GM18870 (cell line): ENCODE data around the gene B4GALNT4.
"Not testable (repeated sequence)": the region's sequence is repeated elsewhere in the genome, so short reads cannot be mapped to it uniquely, and the experiment has no call there.

Experiments used
- ATAC-seq: cut with Tn5 transposase; IDR thresholded peaks from one replicate; pipeline ENCODE4 v1.9.1; 2021; ENCODE audit warnings: moderate library complexity; ENCODE audit not compliant: unreplicated experiment

Gene B4GALNT4

DNA sequence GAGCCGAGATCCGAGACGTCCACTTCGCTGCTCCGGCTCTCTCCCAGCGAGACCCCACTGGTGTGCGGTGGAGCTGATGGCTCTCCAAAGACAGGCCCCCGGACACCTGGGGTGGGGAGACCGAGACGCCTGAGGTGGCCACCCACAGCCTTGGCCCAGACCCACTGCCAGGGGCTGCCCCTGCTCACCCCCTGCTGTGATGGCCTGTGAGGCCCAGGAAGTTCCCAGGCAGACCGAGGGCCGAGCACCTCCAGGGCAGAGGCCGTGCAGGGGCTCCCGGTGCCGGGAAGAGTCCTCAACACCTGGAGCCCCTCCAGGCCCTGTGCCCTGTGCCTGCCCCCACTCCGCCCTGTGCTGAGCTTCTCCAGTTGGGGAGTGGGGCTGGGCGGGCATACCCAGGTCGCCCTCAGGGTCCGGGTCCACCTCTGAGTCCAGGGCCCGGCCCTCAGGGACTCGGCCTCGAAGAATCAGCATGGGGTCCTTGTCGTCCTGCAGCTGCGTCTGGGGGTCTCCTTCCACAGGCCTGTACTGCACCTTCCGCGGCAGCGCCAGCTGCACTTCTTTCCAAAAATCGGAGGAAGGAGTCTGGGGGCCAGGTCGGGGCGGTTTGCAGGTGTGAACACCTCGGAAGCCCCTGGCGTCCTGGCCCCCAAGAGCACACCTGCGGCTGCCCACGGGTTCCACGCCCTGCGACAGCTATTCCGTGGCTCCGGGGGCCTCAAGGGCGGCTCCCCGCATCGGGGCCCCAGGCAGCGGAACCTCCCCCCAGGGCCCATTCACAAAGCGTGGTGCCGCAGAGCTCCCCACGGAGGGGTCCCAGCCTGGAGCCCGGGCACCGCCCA lies 36.9 kb downstream of the B4GALNT4 start:
- ATAC-seq: no peak

DNA sequence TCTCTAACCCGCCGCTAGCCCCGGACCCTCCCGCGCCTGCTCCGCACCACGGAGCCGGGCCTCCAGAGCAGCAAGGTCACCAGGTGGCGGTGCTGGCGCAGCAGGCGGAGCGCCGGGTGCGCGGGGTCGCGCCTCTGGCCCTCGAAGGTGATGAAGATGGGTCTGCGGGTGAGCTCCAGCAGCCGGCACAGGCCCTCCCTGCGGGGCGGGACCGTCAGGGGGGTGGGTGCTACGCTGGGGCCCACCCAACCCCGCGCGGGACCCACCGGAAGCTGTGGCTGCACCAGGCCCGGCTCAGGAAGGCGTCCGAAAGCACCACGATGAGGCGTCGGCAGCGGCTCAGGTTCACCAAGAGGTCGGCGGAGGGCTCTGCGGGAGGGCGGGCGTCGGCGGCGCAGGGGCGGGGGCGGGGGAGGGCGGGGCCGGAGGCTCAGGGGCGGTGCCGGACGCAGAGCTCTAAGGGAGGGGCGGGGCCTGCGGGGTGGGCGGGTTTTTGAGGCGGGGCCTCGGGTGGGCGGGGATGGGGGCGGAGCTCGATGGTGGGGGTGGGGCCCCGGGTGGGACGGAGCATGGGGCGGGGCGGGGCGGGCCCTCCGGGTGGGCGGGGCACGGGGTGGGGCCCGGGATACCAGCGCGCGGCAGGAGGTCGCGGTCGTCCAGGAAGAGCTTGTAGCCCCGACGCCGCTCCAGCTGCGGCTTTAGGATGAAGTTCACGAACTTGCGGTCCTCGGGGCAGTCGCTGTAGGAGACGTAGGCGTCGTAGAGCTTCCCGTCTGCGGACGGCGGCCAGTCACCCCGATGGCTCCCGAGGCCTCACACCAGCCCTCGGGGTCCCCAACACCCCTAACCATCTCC lies 37.7 kb downstream of the B4GALNT4 start:
- ATAC-seq: no peak

DNA sequence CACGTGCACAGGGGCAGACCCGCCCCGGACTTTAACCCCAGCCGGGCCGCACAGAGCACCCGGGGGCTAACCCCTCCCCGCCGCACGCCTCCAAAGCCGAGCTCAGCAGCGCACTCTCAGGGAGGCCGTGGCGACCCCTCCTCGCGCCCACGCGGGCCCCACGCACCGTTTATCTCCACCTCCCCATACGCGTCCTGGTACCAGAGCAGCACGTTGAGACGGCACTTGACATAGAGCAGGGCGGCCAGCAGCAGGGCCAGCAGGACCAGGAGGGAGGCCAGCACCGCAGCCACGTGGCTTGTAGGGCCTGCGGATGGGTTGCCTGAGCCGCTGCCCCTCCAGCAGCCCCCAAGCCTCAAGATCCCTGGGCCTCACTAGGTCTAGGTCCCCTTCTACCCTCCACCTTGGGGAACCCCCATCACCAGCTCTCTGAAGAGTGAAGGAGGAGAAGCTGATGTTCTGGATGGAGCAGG lies 38.4 kb downstream of the B4GALNT4 start:
- ATAC-seq: no peak

DNA sequence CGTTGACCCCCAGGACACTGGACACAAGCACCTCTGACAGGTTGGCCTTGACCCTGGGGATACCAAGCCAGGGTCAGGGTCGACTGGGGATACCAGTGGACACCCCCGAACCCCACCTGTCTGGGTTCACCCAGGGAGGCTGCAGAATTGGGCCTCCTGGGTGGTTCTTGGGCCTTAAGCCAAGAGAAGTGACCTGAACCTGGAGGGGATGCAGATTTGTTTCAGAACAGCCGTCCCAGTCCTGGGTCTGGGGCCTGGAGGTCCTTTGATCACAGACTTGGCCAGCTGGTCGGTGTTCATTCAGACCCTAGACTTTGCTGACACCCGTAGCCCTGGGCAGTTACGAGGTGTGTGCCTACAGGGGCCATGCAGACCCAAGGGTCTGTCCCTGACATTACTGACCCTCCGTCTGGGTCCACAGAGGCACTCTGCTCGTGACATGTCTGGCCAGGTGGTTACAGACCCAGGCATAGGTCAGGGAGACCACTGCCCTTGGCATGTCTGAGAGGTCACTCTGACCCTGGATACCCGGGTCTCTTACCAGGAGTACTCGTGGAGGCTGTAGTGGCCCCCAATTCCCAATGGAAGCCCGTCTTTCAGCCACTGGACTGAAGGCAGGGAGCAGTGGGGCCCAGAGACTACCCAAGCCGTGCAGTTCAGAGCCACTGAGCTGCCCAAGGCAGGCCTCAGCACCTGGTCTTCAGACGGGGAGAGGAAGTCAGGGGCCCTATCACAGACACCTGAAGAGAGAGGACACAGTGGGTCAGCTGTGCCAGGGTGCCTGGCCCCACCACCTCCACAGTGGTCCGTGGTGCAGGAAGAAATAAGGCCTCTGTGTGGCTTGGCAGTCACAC lies 39.1 kb downstream of the B4GALNT4 start:
- ATAC-seq: no peak

DNA sequence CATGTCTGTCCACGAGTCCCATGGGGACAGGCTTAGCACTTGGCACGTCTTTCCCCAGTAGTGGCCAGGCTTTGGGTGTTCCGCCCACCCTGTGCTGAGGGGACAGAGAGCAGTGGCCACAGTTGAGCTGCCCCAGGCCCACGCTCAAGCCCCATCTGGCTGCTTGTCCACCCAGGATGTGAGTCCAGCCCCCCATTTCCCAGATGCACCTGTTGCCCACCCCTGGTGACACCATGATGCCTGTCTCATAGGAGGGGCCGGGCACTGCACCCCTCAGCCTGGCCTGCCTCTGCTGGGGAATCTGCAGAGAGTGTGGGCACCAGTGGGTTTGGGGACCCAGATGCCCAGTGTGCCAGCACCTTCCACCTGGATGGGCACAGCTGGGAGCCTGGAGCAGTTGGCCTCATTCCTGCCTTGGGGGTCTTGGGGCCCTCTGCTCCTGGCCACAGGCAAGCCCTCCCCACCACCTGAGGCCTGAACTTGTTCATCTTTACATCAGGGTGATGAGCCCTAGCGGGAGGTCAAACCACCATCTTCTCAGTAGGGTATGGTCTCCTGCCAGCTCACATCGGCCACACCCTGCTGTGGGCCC lies 39.8 kb downstream of the B4GALNT4 start:
- ATAC-seq: no peak

DNA sequence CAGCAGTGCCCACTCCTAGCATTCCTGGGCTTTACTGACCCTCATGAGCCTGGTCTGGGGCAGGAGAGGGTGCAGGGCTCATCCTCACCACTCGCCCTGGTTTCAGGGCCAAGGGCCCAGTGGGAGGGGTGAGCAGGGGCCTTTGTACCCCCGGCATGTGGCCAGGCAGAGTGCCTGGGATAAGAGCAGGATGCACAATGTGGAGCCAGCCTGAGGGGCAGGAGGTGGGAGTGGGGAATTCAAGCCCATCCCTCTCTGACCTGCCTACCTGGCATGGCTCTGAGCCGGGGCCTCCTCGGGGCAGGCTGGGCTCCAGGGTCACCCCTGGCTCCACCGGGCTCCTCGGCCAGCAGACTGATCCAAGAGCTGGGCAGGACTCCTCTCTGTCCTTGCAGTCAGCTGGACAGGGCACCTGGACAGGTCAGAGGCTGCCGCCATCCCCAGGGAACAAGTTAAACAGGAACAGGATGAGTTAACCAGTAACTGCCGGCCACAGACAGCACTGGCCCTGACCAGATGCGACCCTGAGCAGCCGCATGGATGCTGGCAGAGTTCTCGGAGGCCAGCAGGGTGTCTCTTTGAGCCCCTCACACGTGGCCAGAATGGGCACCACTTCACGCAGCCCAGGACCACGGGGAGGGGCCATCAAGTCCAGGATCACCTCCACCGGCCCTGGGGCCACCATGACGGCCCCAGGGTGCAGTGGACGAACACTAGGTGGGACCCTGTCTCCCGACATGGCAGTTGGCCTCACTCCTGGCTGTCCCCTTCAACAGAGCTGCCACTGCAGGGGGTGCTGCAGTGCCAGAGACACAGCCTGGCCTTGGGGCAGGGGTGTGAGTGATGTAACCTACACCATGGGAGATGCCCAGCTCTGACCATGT lies 40.5 kb downstream of the B4GALNT4 start:
- no peak for ATAC-seq

DNA sequence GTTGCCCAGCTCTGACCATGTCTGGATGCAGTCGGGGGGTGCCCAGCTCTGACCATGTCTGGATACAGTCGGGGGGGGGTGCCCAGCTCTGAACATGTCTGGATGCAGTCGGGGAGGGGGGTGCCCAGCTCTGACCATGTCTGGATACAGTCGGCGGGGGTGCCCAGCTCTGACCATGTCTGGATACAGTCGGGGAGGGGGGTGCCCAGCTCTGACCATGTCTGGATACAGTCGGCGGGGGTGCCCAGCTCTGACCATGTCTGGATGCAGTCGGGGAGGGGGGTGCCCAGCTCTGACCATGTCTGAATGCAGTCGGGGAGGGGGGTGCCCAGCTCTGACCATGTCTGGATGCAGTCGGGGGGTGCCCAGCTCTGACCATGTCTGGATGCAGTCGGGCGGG lies 41.4 kb downstream of the B4GALNT4 start:
- ATAC-seq: not testable (repeated sequence)

DNA sequence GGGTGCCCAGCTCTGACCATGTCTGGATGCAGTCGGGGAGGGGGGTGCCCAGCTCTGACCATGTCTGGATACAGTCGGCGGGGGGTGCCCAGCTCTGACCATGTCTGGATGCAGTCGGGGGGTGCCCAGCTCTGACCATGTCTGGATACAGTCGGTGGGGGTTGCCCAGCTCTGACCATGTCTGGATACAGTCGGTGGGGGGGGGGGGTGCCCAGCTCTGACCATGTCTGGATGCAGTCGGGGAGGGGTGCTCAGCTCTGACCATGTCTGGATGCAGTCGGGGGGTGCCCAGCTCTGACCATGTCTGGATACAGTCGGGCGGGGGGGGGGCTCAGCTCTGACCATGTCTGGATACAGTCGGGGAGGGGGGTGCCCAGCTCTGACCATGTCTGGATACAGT lies 42.2 kb downstream of the B4GALNT4 start:
- ATAC-seq: not testable (repeated sequence)

DNA sequence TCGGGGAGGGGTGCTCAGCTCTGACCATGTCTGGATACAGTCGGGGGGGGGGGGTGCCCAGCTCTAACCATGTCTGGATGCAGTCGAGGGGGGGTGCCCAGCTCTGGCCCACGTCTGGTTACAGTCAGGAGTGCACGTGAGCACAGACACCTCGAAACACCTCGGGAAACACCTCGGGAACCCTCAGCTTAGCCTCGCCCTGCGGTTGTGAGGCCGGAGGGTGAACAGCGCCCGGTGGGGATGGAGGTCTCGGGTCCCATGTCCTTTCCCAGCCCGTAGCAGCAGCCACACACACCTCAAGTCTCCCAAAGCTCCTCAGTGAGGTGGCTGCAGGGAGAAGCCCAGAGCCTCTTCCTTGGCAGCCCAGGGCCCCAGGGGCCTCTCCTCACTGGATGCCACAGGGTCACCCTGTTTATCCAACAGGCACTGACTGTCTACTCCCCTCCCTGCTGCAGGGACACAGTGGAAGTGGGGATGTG lies 43.4 kb downstream of the B4GALNT4 start:
- ATAC-seq: no peak

DNA sequence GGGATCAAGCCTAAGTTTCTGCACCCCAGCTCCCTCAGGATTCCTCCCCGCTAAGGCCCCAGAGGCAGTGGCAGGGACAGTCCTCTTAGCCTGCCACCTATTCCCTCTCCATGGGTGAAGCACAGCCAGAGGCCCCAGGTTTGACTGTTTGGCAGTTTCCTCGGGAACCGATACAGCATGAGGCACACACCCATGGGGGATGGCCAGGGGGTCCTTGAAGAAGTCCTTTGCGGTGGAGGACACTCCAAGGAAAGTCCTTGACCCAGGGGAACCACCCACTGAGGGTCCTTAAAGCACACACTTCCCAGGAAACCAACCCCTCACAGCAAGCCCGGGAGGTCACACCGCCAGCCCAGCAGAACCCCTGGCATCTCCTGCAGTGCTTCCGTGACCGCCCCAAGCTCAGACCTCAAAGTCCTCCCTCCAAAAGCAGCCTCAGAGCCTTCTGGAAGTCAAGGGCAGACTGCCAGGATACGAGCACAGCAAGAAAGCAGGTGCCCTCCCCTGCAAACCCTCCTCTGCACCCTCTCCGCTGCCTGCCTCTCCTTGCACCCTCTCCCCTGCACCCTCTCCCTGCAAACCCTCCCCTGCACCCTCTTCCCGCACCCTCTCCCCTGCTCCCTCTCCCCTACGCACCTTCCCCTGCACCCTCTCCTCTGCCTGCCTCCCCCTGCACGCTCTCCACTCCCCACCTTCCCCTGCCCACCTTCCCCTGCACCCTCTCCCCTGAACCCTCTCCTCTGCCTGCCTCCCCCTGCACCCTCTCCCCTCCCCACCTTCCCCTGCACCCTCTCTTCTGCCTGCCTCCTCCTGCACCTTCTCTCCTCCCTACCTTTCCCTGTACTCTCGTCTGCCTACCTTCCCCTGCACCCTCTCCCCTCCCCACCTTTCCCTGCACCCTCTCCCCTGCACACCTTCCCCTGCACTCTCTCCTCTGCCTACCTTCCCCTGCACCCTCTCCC lies 44.1 kb downstream of the B4GALNT4 start:
- no peak for ATAC-seq

DNA sequence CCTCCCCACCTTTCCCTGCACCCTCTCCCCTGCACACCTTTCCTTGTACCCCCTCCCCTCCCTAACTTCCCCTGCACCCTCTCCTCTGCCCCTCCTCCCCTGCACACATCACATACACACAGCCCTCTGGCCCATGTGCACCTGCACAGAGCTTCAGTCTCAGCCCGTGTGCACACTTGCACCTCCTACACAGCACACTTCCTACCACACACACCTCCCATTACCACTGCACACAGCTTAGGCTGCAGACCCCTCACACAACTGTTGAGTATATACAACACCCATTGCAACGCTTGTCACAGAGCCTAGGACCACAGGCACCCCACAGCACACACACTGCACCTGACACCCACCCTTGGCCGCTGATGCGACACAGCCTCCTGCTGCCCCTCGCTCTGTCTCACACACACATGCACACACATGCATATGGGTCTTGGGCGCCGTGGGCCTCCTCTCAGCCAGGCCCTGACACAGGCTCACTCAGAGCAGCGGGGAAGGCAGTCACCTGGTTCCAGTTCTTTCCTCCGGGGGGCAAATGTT lies 45.1 kb downstream of the B4GALNT4 start:
- ATAC-seq: no peak

DNA sequence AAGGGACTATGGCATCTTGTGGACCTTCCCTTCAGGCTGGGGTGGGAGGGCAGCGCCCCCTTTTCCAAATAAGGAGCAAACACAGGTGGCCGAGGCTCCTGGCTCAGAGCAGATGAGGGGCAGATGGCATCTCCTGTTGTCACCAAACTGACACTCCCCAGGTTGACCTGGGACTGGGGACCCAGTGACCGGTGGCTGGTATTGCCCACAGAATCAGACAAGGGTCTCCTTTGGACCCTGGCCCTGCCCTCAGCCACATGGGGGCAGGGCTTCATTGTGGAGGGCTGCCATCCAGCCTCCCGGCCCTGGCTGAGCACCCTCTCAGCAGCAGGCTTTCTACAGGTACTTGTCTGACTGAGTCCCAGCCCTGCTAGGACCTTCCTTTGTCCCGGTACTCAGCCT lies 46.3 kb downstream of the B4GALNT4 start:
- no peak for ATAC-seq

DNA sequence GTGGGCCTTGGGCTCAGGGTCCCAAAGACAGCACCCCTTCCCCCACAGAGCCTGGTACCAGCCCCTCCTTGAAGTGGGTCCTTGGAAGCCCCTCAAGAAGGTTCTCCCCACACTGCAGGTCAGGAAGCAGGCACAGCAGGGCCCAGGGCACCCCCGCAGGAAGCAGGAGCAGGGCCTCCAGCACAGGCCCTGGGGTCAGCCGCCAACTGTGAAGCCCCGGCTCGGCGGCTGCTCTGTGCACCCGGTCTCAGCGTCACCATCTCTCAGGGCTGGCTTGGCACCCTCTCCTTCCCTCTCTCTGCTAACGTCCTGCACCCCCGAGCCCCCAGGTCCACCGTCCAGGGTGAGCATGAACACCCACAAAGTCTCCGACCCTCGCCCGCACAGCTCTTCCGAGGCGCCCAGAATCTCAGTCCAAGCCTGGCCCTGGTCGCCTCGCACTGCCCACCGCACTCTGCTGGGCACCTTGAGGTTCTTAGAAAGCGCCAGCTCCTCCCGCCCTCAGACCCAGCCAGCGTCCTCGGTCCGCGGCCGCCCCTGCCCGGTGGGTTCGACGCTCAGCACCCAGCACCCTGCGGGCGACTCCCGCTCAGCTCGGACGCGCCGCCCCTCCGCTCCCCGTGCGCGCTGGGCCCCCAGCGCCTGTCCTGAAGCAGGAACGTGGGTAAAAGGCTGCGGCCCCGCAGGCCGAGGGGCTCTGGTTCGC lies 46.9 kb downstream of the B4GALNT4 start:
- ATAC-seq: no peak

DNA sequence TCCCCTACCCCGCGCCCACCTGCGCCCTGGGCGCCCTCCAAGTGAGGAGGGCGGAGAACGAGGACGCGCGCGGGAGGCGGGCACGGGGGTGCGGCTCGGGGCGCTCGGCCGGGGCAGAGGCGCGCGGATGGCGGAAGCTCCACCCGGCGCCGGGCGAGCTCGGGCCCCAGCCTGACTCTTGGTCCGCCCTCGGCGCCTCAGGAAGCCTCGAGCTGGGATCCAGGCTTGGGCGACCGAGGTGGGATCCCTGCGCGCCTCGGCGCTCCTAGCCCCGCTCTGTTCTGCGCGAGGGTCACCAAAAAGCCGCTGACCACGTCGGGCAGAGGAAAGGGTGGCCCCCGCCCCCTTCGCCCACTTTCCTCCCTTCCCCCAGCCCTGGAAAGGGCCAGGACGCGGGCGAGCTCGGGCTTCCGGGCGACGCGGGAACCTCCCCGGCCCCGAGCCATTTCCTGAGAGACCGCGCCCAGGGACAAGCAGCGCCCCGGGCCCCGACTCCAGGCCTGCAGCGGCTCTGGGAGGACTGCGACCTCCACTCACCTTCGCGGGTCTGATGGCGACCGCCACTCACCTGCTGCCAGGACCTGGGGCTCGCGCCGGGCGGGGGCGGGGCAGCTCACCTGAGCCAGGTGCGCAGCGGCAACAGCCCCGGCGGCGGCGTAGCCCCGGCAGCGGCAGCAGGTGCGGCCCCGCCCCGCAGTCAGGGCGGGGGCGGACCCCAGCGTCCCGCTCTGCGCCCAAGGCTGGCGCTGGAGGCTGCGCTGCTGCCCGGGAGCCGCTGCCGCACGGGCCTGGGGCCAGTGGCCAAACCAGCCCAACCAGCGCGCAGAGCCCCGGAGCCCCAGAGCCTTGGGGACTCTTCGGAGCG lies 47.7 kb downstream of the B4GALNT4 start:
- no peak for ATAC-seq

DNA sequence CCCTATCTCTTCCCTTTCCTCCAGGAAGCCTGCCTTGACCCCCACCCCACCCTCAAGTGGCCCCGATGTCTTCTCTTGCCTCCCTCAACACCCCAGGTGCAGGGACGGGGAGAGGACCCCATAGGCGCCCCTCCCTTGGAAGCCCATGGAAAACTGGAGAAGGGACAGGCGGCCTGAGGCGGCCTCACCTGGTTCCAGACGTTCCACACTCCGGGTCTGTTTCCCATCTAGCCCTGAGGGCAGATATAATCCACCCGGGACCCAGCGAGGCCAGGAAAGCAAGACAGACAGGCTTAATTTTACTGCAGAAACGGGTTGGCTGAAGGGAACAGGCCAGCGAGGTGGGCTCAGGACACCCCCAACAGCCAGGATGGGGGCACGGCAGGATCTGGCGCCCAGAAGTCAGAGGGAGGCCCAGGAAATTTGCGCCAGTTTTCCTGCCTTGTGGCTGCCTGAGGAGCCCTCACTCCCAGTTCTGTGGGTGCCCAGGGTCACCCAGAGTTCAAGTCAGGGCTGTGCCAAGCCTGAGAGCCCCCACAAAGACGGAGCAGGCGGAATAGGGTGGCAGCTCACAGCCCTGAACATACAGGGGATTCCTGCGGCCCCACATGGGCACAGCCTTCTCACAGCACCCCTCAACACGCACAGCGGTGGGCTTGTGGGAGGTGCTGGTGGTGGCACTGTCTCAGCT lies 48.5 kb downstream of the B4GALNT4 start:
- ATAC-seq: no peak
